GM04503 (cell line): Measurements from ENCODE around the gene TNFRSF14.
"Not testable (repeated sequence)": the region's sequence is repeated elsewhere in the genome, so short reads cannot be mapped to it uniquely, and the experiment has no call there.

Experiments used
- DNase-seq: peaks from one replicate; pipeline ENCODE4 v3.0.0-alpha.2; 2012; ENCODE audit warnings: low read depth

Gene TNFRSF14

DNA sequence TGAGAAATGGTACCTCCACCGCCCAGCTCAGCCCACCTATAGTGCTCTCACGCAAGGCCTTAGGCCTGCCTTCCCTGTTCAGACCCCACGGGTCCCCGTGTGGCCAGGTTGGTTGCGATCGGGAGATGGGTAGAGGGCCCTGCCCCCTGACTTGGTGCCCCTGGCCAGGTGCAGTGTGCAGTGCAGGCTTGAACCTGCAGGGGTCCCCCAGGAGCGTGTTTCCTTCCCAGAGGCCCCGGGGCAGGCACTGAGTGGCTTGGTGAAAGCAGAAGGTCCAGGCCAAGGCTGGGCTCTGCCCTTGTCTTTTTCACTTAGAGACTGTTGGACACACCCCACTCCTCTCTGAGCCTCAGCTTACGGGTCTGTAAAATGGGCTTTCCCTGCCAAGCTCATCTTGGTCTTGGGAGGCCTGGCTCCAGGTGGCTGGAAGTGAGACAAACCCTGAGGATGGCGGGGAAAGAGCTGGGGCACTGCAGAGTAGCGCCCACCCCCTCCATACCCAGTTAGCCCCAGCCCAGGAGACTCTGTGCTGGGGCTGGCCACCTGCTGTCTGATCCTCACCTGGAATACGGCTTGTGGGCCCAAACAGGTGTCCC, 16.8 kb upstream of the TNFRSF14 start:
- no peak for DNase-seq

DNA sequence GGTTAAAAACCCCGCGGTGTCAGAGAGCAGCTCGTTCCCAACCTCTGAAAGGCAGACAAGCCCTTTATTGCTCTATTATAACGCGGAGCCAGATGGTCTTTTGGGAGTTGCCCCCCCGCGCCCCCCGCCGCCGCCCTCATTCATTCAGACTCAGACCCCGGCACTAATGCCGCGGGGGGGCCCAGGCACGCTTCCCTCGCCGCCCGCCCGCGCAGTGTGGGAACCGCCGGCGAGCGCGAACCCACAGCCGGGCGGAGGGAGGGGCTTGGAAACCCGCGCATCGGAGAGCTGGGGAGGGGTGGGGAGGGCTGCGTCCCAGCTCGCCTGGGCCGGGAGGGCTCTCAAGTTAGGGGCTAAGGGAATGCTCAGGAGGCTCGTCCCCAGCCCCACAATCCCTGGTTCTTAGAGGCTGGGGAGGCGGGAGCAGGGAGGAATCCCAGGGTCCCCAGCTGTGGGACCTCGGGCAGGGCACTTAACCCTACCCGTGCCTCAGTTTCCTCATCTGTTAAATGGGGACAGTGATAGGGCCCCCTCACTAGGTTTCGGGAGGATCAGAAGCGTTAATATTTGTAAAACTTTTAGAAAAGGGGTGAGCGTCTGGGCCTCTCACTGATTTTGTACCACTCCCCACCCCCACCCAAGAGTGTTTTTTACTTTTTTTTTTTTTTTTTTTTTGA, 15.2 kb upstream of the TNFRSF14 start:
- DNase-seq: no peak

DNA sequence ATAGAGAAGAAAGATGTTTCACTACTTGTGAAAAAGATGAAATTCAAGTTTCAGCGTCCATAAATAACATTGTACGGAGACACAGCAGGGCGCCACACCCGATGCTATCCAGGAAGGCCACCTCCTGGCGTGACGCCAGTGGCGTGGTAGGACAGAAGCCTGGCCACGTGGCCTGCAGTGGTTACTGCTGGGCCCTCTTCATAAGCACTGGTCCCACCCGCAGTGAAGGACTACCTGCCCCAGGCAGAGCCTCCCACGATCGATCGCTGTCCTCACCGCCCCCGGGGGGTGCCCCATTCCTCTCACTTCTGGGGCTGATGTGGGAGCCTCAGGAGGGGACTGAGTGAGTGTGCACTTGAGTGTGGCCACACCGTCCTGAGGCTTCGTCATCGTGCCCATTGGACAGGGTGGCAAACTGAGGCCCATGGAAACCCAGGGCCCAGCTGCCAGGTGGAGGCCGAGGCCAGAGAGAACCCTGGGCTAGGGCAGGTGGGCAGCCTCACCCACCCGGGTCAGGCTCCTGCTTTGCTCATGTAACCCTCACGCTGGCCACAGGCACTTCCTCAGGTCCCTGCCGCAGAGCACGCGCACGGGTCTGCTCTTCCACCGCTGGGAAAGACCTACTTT, 14.4 kb upstream of the TNFRSF14 start:
- DNase-seq: no peak

- DNase-seq: no peak
These were observed 13.8 kb upstream of the TNFRSF14 start for GRCh38 chr1:2542246-2542915.

- no peak for DNase-seq
These were observed 12.6 kb upstream of the TNFRSF14 start for GRCh38 chr1:2543543-2544092.

- no peak for DNase-seq
These were observed 11.9 kb upstream of the TNFRSF14 start for GRCh38 chr1:2544093-2544874.

- DNase-seq: no peak
These were observed 11.1 kb upstream of the TNFRSF14 start for GRCh38 chr1:2544875-2545640.

DNA sequence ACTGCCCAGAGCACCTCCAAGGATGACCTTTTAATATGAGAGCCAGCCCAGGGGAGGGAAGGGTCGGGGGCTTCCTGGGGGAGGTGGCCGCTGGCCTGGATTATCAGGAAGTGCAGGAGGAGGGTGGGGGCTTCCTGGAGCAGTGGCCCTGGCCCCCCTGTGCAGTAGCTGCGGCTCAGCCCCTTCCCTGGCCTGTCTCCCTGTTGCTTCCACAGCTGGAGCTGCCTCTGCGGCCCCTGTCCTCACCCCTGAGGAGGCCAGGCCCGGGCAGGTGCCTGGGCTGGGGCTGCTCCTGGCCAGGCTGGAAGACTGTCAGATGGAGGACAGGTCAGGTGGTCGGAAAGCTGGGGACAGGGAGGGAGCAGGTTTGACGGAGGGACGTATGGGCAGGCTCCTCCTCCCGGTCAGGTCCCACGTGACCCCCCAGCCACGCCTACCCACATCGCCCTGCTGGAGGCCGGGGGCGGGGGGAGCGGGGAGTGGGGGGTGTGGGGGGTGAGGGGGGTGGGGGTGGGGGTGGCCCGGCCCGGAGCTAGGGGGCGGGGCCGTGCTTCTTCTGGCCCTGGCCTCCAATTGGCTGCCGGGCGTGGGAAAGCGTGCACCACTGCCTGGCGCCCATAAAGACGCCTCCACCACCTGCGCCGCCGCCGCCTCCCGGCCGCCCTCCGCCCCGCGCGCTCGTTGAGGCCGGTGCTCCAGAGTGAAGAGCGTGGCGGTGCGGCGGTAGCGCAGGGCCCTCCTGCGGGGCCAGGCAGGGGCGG, 10.2 kb upstream of the TNFRSF14 start:
- DNase-seq: no peak

DNA sequence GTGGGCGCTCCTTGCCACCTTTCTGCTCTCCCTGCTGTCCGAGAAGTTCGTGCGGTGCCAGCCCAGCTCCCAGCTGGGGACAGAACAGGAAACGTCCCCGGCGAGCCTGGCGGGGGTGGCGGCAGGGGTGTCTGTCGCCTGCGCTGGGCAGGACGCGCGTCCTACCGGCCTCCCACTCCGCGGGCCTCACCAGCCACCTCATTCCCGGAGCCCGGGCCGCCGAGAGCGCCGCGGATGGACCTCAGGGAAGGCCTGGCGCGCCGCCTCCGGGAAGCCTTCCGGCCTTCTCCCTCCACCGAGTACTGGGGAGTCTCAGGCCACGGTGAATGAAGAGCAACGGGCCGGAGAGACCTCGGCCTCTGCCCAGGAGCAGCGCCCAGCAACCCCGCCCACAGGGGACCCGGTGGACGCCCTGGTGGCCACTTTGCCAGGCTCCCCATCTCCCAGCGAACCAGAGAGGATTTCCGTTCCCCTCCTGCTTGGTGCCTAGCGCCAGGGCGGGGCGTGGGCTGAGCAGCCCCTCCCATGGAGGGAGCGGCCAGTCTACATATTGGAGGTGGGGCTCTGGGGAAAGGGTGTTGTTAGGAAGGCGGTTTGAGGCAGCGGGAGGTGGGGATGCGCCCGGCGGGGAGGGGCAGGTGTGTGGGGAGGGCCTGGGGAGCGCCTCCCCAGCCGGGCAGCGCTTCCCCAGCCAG, 9.5 kb upstream of the TNFRSF14 start:
- no peak for DNase-seq

GRCh38 chr1:2547210-2548067, 8.7 kb upstream of the TNFRSF14 start:
- DNase-seq: no peak

DNA sequence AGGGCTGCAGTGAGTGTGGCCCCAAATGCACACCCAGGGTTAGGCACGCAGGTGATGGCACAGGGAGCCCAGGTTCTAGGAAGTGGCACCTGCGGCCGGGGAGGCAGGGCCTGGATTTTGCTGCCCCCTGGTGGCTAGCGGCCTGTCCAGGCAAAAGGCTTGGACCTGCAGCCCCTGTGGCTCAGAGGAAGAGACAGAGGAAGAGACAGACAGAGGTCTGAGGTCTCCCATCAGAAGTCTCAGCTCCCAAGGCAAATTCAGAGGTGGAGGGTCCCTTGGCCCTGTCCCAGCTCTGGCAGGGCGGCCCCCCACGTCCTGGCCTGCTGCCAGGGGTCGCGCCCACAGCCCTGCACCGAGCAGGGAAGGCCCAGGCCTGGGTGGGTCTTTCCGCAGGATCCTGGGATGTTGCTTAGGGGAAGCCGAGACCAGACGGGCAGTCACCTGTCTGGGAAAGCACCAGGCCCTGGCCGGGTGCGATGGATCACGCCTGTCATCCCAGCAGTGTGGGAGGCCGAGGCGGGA, 8.0 kb upstream of the TNFRSF14 start:
- no peak for DNase-seq

- DNase-seq: not testable (repeated sequence)
These were observed 6.7 kb upstream of the TNFRSF14 start for GRCh38 chr1:2549367-2550029.

DNA sequence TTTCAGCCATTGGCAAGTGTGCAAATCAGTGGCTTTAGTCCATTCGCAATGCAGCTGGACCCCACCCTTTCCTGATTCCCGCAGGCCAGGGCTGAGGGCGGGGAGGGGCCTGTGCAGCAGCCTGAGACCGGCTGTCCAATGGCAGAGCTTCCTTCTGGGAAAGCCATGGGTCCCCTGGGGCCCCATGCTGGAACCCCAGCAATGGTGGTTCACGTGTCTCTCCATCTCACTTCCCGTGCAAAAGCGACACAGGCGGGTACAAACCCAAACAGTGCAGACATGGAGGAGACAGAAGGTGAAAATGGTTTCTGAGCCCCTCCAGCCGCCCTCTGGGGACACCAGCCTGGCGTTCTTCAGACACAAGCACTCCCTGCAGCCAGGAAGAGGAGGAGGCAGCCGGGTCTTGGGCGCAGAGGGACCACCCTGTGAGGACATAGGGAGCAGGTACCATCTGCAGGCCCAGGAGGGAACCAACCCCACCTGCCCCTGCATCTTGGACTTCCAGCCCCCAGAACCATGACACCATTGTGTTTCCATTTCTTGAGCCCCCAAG, 5.8 kb upstream of the TNFRSF14 start:
- DNase-seq: not testable (repeated sequence)

DNA sequence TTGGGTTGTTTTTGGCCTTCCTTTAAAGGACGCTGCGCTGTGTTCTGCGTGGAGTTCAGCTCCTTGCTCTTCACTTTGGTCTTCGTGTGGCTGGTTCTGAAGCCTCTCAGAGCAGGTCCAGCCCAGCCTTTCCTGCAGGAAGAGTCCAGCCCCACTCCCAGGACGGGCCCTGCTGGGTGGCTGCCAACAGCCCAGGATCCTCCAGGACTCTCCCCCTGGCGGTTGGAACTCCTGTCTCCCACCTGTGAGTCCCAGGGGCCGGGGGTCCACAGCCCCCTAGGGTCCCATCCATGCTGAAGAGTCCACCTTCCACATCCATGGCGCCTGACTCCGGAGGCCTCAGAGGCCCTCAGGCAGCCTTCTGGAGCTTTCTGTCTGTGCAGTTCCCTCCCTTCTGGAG, 4.6 kb upstream of the TNFRSF14 start:
- not testable (repeated sequence) for DNase-seq

DNA sequence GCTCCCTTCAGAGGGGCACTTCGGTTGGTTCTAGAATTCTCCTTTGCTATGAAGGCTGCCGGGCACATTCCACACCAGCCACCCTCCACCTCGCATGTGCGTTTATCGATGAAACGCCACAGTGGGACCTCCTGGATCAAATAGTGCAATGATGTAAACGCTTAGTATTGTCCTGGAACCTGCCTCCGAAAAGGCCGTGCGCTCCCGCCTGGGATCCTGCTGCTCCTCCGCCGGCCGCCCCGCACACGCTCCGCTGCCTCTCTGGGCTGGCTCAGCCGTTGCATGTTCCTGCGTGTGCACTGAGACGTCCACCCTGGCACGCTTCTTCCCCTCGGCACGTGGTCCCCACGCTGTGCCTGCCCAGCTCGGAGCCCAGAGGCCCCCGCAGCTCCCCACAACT, 4.0 kb upstream of the TNFRSF14 start:
- no peak for DNase-seq

DNA sequence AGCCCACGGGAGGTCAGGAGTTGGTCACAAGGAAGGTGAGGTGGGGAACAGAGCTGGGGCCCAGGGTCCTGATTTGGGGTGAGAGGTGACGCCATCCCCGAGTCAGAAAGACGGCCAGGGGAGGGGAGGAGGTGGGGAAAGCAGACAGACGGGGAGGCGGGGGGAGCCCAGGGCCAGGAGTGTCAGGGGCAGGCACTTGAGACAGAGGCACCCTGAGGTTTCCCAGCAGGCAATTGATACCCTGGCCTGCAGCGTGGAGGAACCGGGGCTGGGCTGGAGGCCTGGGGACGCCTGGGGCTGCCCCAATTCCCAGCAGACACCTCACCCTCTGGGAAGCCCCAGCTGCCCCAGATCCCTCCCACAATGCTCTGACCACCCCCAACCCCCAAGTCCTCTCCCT, 3.1 kb upstream of the TNFRSF14 start:
- not testable (repeated sequence) for DNase-seq

DNA sequence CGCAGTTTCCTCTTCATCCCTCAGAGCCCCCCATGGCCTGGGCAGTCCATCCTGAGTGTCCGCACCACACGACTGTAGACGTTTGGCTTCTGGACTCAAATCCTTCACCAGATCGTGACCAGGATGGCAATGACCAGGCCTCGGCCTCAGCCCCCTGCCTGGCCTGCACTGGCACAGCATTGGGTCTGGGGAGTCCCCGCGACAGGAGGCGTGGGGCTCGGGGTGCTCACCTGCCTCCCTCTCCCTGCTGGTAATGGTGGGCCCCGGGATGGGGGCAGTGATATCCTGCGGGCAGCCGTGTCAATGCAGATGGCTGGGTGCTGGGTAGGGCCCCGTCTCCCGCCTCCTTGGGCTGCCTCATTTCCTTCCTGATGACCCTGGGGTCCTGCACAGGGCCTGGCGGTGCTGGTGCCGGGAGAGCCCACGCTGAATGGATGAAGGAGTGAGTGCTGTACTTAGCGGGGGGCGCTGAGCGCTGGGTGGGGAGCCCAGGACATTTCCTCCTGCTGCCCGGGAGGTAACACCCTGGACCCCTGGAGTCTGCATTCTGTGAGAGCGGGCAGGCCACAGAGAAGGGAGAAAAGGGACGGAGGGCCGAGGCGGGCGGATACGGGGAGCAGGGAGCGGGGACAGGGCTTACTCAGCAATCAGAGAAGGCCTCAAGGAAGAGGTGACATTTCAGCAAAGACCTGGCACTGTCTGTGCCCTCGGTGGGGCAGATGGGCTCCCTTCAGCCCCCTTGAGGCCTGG, 2.1 kb upstream of the TNFRSF14 start:
- no peak for DNase-seq
